Brain microvascular endothelial cell (primary cell): ENCODE measurements around the gene CEP68.
A peak's percentile ranks its signal among the peaks of the same experiment; 100 is the strongest.

Source experiments
- DNase-seq: peaks from one replicate; pipeline ENCODE4 v3.0.0-alpha.2; 2020
- H3K27ac ChIP-seq: fragments of 250-450 bp; sonication (Bioruptor Pico); 2 replicates; pipeline ENCODE4 v1.5.1; 2020; ENCODE audit warnings: mild to moderate bottlenecking, moderate library complexity
- H3K27me3 ChIP-seq: fragments of 250-450 bp; sonication (Bioruptor Pico); replicated peaks from 2 replicates; pipeline ENCODE4 v1.5.1; 2020; ENCODE audit warnings: mild to moderate bottlenecking
- H3K36me3 ChIP-seq: fragments of 250-450 bp; sonication (Bioruptor Pico); replicated peaks from 2 replicates; pipeline ENCODE4 v1.5.1; 2020; ENCODE audit warnings: mild to moderate bottlenecking
- H3K4me3 ChIP-seq: 2 replicates; pipeline ENCODE4 v1.5.1; 2011; ENCODE audit warnings: low read depth, mild to moderate bottlenecking, control low read depth, low read length, moderate library complexity
- in situ Hi-C: cut with HindIII; loops from 2 replicates; pipeline ENCODE4 v1.10.0; 2017; ENCODE audit warnings: low sequenced_read_pairs, low pct_ligation_motif_present
- TF ChIP-seq, protein P1 (sequence below): IDR thresholded peaks from 2 replicates; pipeline ENCODE4 v1.5.1; 2011; ENCODE audit warnings: low read depth, mild to moderate bottlenecking, moderate library complexity, low read length, control low read depth, inconsistent platforms; ENCODE audit errors: missing control alignments

The CEP68 gene

DNA sequence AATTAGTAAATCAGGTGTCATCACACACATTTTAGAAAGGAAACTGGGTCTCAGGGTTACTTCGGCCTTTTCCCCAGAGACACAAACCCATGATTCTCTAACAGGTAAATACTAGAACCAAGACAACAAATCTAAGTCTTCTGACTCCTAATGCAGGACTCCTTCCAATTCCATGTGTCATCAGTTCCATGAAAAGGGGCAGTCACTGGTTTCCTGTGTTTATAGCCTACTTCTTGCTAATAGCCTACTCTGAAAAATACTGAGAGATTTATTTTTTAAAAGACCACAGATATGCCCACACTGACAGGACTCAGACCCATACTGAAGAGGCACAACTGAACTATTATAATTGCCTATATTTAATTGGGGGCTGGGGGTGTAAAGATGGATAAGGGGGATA is 40.7 kb downstream of the CEP68 start:
- DNase-seq: peak; percentile 7
- TF ChIP-seq, protein P1, sequence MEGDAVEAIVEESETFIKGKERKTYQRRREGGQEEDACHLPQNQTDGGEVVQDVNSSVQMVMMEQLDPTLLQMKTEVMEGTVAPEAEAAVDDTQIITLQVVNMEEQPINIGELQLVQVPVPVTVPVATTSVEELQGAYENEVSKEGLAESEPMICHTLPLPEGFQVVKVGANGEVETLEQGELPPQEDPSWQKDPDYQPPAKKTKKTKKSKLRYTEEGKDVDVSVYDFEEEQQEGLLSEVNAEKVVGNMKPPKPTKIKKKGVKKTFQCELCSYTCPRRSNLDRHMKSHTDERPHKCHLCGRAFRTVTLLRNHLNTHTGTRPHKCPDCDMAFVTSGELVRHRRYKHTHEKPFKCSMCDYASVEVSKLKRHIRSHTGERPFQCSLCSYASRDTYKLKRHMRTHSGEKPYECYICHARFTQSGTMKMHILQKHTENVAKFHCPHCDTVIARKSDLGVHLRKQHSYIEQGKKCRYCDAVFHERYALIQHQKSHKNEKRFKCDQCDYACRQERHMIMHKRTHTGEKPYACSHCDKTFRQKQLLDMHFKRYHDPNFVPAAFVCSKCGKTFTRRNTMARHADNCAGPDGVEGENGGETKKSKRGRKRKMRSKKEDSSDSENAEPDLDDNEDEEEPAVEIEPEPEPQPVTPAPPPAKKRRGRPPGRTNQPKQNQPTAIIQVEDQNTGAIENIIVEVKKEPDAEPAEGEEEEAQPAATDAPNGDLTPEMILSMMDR: no peak
- Histone ChIP-seq H3K4me3 (no peak overlapping the region), H3K36me3 (peaks cover 42% of the 10 kb centered on the region), H3K27me3 (no peaks in the 10 kb centered on the region), H3K27ac (no peak overlapping the region)
- in situ Hi-C loops: no loop called here

DNA sequence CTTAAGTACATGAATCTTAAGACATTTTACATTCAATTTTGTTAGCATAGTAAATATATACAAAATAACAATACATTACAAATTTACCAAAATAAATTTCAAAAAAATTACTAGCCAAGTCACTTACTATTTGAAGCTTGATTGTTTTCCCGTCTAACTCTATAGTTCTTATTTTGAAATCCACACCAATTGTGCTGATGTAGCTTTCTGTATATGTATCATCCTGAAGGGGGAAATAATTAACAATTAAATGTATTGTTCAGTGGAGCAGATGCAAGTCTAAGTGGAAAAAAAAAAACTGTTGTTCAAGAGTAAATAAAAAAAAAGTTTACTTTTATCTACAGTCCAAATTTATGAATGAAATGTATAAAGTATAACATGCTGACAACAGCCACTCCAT is 41.6 kb downstream of the CEP68 start:
- Histone ChIP-seq H3K4me3 (no peak overlapping the region), H3K27me3 (no peaks in the 10 kb centered on the region), H3K27ac (no peak overlapping the region), H3K36me3 (peaks cover 36% of the 10 kb centered on the region)
- TF ChIP-seq, protein P1: no peak
- DNase-seq: no peak
- in situ Hi-C loops: no loop called here

DNA sequence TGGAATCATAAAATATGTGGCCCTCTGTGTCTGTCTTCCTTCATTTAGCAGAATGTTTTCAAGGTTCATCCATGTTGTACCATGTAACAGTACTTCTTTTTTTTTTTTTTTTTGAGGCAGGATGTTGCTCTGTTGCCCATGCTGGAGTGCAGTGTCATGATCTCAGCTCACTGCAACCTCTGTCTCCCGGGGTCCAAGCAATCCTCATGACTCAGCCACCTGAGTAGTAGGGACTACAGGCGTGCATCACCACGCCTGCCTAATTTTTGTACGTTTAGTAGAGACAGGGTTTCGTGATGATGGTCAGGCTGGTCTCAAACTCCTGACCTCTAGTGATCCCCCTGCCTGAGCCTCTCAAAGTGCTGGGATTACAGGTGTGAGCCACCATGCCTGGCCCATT is 42.5 kb downstream of the CEP68 start:
- Histone ChIP-seq H3K36me3 (peaks cover 37% of the 10 kb centered on the region), H3K4me3 (no peak overlapping the region), H3K27me3 (no peaks in the 10 kb centered on the region), H3K27ac (no peak overlapping the region)
- DNase-seq: peak; percentile 7
- in situ Hi-C loops: no loop called here
- TF ChIP-seq, protein P1: no peak

DNA sequence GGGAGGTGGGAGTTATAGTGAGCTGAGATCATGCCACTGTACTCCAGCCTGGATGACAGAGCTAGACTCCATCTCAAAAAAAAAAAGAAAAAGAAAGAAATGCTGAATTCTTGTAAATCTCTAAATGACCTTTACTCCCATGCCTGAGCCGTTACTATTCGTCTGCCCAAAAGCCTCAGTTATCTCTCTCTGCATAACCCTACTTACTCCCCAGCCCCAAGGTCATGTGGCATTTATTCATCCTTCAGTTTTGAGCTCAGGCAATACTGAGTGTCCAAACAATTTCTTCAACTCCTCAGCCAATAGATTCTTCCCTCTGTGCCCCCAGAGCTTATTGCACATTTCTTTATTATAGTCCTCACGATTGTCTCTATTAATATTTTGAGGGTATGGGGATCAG is 44.9 kb downstream of the CEP68 start:
- Histone ChIP-seq H3K27me3 (no peaks in the 10 kb centered on the region), H3K4me3 (no peak overlapping the region), H3K36me3 (peaks cover 34% of the 10 kb centered on the region), H3K27ac (no peak overlapping the region)
- in situ Hi-C loops: no loop called here
- DNase-seq: no peak
- TF ChIP-seq, protein P1: no peak

DNA sequence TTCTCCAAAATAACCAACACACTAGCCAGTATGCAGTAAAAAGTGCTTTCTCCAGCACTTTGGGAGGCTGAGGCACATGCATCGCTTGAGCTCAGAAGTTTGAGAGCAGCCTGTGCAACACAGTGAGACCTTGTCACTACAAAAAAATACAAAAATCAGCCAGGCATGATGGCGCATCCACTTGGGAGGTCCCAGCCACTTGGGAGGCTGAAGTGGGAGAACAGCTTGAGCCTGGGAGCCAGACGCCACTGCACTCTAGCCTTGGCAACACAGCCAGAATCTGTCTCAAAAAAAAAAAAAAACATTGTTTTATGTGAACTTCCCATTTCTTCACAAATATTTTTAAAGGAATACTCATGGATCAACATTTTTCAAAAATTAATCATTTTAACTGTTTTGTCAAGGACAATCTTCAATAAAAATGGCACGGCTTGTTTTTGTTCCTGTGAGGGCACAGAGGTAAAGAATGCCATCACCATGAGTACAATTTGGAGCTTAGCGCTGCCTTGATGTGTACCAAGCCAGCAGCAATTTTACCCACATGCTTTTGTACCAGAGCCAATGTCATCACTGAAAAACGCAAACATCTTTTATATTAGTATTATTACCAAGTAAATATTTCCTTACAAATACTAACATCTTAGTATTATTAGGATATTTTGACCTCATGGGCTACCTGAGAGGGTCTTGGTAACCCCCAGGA is 46.9 kb downstream of the CEP68 start:
- in situ Hi-C loops: no loop called here
- DNase-seq: no peak
- Histone ChIP-seq H3K27me3 (no peaks in the 10 kb centered on the region), H3K36me3 (peaks cover 26% of the 10 kb centered on the region), H3K4me3 (no peak overlapping the region), H3K27ac (no peak overlapping the region)
- TF ChIP-seq, protein P1: no peak

DNA sequence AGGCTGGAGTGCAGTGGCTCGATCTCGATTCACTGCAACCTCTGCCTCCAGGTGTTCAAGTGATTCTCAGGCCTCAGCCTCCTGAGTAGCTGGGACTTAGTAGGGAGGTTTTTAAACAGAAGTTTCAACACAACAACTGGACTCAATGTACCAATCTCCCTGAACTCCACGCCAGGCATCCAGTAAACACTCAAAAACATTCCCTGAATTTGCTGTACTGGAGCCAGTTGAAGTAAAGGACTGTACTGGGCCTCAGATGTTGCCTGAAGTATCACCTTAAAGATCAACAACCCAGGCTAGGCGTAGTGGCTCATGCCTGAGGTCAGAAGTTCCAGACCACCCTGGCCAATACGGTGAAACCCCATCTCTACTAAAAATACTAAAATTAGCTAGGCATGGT is 51.3 kb downstream of the CEP68 start:
- no peak for DNase-seq
- TF ChIP-seq, protein P1: no peak
- no peak overlapping the region for H3K27ac ChIP-seq
- in situ Hi-C loops: no loop called here
- no peak overlapping the region for H3K4me3 ChIP-seq
- H3K27me3 ChIP-seq: no peaks in the 10 kb centered on the region
- H3K36me3 ChIP-seq: peaks cover 8% of the 10 kb centered on the region
